Hematopoietic multipotent progenitor cell treated with erythropoietin and hydrocortisone succinate and interleukin-3 and kit ligand, for 4 days (in vitro differentiated cells): ENCODE measurements around the gene GLG1.
"Not testable (repeated sequence)": the region's sequence is repeated elsewhere in the genome, so short reads cannot be mapped to it uniquely, and the experiment has no call there.

ENCODE experiments used
- DNase-seq: peaks from one replicate; pipeline ENCODE4 v3.0.0-alpha.2; 2015

Gene GLG1

GRCh38 chr16:74430036-74430712 lies 176.7 kb downstream of the GLG1 start:
- peak; percentile 71 for DNase-seq

- DNase-seq = not testable (repeated sequence)
These were observed 178.4 kb downstream of the GLG1 start for GRCh38 chr16:74428493-74428892.

DNA sequence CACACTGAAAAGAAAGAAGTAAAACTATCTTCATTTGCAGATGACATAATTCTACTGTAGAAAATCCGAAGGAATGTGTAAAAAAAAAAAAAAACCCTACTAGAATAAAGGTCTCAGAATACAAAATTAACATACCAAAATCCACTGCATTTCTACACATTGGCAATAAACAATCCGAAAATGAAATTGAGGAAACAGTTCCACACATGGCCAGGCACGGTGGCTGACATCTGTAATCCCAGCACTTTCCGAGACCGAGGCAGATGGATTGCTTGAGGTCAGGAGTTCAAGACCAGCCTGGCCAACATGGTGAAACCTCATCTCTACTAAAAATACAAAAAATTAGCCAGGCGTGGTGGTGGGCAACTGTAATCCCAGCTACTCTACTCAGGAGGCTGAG lies 181.2 kb downstream of the GLG1 start:
- not testable (repeated sequence) for DNase-seq

DNA sequence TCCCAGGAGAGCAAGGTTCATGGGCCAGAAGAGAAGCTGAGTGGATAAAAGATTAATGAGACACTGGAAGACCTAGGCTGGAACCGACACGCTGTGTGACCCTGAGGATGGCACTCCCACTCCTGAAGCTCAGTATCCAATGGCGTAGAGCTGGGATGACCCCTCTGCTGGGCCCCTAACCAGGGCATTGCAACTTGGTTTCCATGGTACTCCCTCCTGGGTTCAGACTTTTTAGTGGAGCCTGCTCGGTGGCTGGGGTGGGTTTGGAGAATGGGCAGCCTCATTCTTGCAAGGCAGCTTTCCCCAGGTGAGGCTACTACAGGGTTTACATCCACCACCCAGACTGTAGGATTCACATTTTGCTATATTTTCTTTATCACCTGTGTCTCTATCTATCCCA lies 183.2 kb downstream of the GLG1 start:
- not testable (repeated sequence) for DNase-seq

DNA sequence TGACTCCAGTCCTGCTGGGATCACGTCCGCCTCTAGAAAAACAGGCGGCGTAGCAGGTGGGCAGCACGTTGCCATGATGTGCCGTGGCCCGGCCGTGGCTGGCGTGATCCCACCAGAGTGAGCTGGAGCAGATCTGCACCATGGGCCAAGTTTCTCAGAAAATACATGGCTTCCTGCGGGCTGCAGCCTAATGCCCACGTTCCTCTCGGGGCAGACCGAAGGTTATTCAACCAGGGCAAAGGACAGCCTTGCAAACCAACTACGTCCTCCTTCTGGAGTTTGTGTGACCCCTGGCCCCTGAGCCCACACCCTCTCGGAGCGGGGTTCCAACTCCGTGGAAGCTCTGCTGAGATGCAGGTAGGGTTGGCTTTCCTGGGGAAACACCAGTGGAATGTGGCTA lies 184.8 kb downstream of the GLG1 start:
- DNase-seq = not testable (repeated sequence)

DNA sequence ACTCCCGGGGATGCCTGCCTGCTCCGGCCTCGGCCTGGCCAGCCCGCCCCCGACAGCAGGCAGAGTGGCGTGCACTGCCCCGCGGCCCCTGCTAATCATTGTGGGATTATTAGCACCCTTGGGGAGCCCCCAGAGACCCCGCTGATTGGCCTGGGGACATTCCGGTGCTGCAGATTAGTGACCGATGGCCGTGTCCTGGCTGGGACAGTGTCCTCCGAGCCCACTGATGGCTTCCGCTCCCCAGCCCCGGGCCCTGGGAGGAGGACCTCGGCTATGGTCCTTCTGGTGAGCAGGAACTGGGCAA lies 185.5 kb downstream of the GLG1 start:
- not testable (repeated sequence) for DNase-seq

GRCh38 chr16:74420612-74421481 lies 186.1 kb downstream of the GLG1 start, which contains the start of gene CLEC18B:
TSS of gene CLEC18B (minus strand) at chr16:74421478. CDS start at chr16:74421270, 208 bp downstream.
- DNase-seq = not testable (repeated sequence)

DNA sequence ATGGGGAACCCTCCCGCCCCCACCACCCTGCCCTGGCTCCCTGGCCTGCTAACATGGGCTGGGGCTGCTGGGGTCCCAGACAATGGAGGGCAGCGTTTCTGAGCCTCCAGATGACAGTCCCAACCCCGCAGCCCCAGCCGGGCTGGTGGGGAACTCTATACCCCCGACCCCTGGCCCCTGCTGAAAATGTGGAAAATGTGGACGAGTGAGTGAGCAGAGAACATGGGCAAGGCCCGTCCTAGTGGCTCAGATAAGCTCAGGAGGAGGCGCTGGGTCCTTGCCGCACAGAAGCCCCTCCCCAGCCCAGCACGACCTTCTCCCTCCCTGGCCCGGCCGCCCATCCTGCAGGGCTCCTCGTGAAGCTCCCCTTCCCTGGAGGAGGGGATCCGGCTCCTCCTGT lies 187.1 kb downstream of the GLG1 start:
- not testable (repeated sequence) for DNase-seq

DNA sequence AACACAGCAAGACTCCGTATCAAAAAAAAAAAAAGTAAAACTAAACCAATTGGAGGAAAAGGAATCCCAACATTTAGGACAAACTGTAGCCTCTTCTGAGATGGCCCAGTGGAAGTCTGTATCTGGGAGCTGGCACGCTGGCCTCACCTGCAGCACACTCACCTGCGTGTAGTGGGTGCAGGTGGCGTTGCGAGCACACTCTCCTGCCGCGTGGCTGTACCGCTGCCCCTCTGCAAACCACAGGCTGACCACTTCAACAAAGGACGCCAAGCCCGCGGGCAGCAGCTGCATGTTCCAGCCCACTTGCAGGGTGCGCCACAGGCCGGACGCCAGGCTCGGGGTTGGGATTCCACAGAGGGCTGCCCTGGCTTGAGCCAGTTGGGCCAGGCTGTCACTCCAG lies 189.0 kb downstream of the GLG1 start:
- DNase-seq = not testable (repeated sequence)

GRCh38 chr16:74413920-74414319 lies 193.0 kb downstream of the GLG1 start:
- DNase-seq = not testable (repeated sequence)

GRCh38 chr16:74413485-74413884 lies 193.4 kb downstream of the GLG1 start:
- not testable (repeated sequence) for DNase-seq

GRCh38 chr16:74412775-74413390 lies 194.0 kb downstream of the GLG1 start:
- DNase-seq = not testable (repeated sequence)

GRCh38 chr16:74412138-74412774 lies 194.7 kb downstream of the GLG1 start:
- not testable (repeated sequence) for DNase-seq

DNA sequence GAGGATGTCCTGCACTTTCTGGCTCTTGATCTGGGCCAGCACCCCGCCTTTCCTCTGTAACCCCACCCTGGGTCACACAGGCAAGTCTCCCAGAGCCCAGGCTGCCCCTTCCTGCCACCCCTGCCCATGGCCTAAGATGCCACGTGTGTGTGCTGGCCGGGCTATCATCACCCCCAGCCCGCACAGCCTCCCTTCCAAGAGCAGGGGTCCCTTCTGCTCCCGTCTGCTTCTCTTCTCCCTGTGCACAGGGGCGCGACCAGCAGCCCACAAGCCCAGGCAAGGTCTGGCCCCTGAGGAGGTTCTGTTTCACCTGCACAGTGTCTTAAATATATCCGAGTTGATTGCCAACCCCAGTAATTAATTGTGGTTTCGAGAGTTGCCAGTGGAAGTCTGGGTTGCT lies 195.9 kb downstream of the GLG1 start:
- not testable (repeated sequence) for DNase-seq

GRCh38 chr16:74410057-74410957 lies 196.6 kb downstream of the GLG1 start:
- DNase-seq = not testable (repeated sequence)

DNA sequence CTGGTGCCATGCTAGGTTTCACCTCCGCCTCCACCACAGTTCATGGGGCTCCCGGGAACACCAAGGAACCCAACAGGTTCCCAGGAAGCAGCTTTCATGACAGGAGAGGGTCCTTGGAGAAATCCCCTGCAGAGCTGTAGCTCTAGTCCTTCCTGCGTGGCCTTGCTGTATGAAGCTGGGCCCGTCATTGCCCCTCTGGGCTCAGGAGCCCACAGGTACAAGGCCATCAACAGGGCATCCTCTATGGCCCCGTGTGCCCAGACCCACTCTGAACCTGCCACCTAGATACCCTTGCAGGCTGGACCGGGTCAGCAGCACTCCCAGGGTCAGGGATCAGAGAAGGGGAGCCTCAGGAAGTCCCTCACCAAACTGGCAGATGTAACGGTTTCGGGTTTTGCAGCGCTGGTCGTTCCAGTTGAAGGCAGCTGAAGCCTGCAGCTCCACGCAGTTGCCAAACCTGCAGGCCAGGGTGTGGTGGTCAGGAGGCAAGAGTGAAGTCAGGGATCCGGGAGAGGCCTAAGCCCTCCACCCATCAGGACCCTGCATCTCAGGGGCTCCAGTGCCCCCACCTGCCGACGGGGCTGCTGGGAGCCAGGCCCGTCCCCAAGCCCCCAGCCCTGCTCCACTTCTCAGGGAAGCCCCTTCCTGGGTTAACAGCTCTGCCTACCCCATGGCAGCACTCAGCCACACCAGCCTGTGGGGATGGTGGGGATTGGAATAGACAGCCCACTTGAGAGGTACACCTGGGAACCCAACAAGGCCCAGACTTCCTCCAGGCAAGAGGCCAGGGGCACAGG lies 197.5 kb downstream of the GLG1 start:
- not testable (repeated sequence) for DNase-seq

GRCh38 chr16:74407362-74407705 lies 199.6 kb downstream of the GLG1 start:
- DNase-seq = peak; percentile 22

DNA sequence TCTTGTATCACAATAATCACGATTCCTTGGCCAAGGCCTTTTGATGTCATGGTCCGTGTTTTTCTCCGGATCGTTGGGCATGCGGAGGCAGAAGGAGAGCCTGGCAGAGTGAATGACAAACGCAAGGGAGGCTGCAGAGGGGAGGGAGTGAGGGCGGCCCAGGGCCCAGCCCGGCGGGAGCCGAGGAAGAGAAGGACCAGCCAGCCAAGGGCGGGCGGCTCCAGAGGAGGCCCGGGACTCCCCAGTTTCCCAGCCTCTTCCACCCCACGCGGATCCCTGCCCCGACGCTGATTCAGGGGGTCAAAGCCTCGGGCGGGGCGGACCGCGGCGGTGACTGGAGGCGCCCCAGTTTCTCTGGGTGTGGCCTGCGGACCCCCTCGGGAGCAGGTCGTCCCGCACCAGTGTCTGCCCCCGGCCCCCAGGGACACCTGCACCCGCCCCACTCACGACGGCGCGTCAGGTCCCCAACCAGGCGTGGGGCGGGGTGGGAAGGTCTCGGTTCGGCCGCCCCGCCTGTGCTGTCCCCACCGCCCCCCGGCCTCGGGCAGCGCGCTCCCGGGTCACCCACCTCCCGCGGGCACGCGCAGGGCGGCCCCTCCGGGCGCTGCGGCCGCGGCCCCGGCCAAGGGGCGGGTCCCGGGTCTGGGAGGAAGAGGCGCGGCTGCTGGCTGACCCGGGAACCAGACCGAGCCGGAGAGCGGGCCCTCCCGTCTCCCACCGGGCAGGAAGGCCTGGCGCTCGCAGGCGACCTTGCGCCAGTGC lies 200.1 kb downstream of the GLG1 start:
- DNase-seq = not testable (repeated sequence)

DNA sequence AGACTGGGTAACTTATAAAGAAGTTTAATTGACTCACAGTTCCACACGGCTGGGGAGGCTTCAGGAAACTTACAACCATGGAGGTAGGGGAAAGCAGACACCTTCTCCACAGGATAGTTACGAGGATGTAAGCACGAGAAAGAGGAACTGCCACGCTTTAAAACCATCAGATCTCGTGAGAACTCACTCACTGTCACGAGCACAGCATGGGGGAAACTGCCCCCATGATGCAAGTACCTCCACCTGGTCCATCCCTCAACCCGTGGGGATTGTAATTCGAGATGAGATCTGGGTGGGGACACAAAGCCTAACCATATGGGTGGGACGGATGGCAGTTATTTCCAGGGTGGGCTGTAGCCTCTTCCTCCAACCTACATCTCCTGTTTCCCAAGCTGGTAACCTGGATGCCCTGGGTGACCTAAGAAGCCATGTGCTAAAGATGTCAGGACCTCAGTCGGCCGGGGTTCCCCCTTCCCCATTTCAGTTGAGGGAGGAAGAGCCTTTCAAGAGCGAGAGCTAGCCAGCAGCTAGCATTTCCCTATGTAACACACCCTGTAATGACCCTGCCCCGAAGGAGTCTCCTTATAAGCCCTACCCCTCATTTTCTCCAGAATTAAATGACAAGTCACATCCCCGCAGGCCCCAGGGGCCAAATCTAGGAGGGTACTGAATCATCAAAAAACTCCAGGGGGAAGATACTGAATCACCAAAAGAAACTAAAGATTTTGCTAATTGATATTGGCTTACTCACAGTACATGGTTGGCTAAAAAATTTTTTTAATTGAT lies 202.6 kb downstream of the GLG1 start:
- DNase-seq = not testable (repeated sequence)

DNA sequence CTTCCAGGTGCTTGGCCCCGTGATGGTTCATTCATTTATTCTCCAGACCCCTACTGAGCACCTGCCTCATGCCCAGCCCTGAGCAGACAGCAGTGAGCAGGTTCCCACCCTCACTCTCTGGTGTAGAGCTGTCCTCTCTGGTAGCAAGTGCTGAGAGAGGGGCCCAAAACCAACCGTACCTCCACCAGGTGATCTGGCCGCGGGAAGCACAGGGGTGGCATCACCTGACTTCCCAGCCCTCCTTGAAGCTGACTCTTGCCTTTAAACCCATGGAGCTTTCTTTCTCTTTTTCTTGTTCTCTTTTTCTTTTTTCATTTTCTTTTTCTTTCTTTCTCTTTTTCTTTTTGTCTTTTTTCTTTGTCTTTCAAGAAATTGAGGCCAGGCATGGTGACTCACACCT lies 206.7 kb downstream of the GLG1 start:
- DNase-seq = not testable (repeated sequence)
